ENCODE measurements around the gene GSTP1. TPM values are rescaled to one million over a fixed set of nuclear protein-coding genes. Genes with fewer than 3 reads are reported as not detected.

The GSTP1 gene
- total RNA-seq, 1 experiment from 2014 or later, result 838 TPM

DNA sequence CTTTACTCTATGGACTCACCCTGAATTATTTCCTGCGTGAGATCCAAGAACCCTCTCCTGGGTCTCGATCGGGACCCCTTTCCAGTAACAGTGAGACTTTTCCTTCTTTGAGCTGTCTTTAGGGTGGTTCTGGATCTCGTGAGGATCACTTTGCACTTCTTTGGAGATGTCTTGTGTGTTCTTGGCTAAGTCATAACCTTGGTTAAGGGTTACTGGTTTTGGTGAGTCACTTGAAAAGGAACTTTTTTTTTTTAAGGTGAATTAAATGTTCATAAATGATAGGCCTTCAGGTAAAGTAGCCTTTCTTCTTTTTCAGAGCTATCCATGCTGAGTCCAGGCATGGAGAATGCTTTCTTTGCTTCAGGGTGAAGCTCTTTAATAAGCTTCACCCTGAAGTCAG, 19.4 kb upstream of the GSTP1 start:
- H3K36me3 Mint-ChIP-seq (ENCODE audit: insufficient read depth, unreplicated experiment), result peaks cover 9% of the 10 kb centered on the region
- BruUV-seq (replicated peaks), result no TSS peak
- TF ChIP-seq, protein P1, sequence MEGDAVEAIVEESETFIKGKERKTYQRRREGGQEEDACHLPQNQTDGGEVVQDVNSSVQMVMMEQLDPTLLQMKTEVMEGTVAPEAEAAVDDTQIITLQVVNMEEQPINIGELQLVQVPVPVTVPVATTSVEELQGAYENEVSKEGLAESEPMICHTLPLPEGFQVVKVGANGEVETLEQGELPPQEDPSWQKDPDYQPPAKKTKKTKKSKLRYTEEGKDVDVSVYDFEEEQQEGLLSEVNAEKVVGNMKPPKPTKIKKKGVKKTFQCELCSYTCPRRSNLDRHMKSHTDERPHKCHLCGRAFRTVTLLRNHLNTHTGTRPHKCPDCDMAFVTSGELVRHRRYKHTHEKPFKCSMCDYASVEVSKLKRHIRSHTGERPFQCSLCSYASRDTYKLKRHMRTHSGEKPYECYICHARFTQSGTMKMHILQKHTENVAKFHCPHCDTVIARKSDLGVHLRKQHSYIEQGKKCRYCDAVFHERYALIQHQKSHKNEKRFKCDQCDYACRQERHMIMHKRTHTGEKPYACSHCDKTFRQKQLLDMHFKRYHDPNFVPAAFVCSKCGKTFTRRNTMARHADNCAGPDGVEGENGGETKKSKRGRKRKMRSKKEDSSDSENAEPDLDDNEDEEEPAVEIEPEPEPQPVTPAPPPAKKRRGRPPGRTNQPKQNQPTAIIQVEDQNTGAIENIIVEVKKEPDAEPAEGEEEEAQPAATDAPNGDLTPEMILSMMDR (IDR thresholded peaks at IDR 0.05; ENCODE audit: unreplicated experiment), result no peak
- H3K4me1 Mint-ChIP-seq (ENCODE audit: low read depth, unreplicated experiment), result peaks cover 27% of the 10 kb centered on the region
- intact Hi-C loops (cut with micrococcal nuclease; ENCODE audit: unreplicated experiment), result no loop called here
- no peaks in the 10 kb centered on the region for H3K27me3 Mint-ChIP-seq (ENCODE audit: unreplicated experiment)
- H3K27ac Mint-ChIP-seq (ENCODE audit: unreplicated experiment), result peak overlapping the region; percentile 70
- no peaks in the 10 kb centered on the region for H3K9me3 Mint-ChIP-seq (ENCODE audit: low read depth, unreplicated experiment)
- H3K4me3 Mint-ChIP-seq (ENCODE audit: low read depth, unreplicated experiment), result no peak overlapping the region
- DNase-seq, result no peak
- CTCF ChIA-PET, result interaction anchor here (0.6 to 0.7 kb wide), 2 partner anchors 18 to 63 kb away, joined by 3 to 5 read pairs; no protein-coding TSS in a partner anchor

- intact Hi-C loops (cut with micrococcal nuclease; ENCODE audit: unreplicated experiment), result loop anchor here (10.0 kb wide), 1 partner anchor 83 kb away; the partner anchor contains the start of gene ACY3
- H3K27me3 Mint-ChIP-seq (ENCODE audit: unreplicated experiment), result no peaks in the 10 kb centered on the region
Measured at GRCh38 chr11:67571443-67571842, 12.2 kb upstream of the GSTP1 start.

DNA sequence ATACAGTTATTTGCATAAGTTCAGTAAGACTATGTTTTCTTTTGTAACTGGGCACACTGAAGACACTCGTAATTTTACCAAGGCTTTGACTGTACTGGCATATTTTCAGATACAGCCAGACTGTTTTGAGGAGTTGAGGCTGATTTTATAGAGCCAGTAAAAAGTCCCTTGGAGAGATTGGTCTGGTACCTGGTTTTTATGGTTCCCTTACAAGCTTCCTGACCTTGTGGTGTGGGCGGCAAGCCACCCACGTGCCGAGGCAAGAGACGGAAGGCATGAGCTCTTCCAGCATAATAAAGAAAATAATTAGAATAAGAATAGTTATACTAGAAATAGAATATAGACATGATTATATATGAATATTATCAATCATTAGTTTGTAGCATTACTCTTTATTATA, 11.3 kb upstream of the GSTP1 start:
- no TSS peak for BruUV-seq (replicated peaks)
- no peak overlapping the region for H3K4me3 Mint-ChIP-seq (ENCODE audit: low read depth, unreplicated experiment)
- intact Hi-C loops (cut with micrococcal nuclease; ENCODE audit: unreplicated experiment), result loop anchor here (10.0 kb wide), 1 partner anchor 82 kb away; the partner anchor contains the start of gene ACY3
- H3K4me1 Mint-ChIP-seq (ENCODE audit: low read depth, unreplicated experiment), result peaks cover 25% of the 10 kb centered on the region
- no peak overlapping the region for H3K27ac Mint-ChIP-seq (ENCODE audit: unreplicated experiment)
- no peaks in the 10 kb centered on the region for H3K27me3 Mint-ChIP-seq (ENCODE audit: unreplicated experiment)
- peaks cover 6% of the 10 kb centered on the region for H3K36me3 Mint-ChIP-seq (ENCODE audit: insufficient read depth, unreplicated experiment)
- H3K9me3 Mint-ChIP-seq (ENCODE audit: low read depth, unreplicated experiment), result no peaks in the 10 kb centered on the region
- no peak for DNase-seq
- CTCF ChIA-PET, result interaction anchor here (0.9 to 2.3 kb wide), 6 partner anchors 11 to 57 kb away, joined by 3 to 9 read pairs (median 4); partner anchors contain the start of gene GSTP1
- TF ChIP-seq, protein P1 (IDR thresholded peaks at IDR 0.05; ENCODE audit: unreplicated experiment), result no peak

More at GRCh38 chr11:67571443-67571842, 12.2 kb upstream of the GSTP1 start:
- TF ChIP-seq, protein P1 (IDR thresholded peaks at IDR 0.05; ENCODE audit: unreplicated experiment), result no peak
- Mint-ChIP-seq H3K4me1 (ENCODE audit: low read depth, unreplicated experiment) (peaks cover 20% of the 10 kb centered on the region), H3K4me3 (ENCODE audit: low read depth, unreplicated experiment) (no peak overlapping the region), H3K9me3 (ENCODE audit: low read depth, unreplicated experiment) (no peaks in the 10 kb centered on the region), H3K36me3 (ENCODE audit: insufficient read depth, unreplicated experiment) (peaks cover 6% of the 10 kb centered on the region), H3K27ac (ENCODE audit: unreplicated experiment) (no peak overlapping the region)
- no TSS peak for BruUV-seq (replicated peaks)
- no peak for DNase-seq
- CTCF ChIA-PET, result interaction anchor here (1.1 to 2.3 kb wide), 2 partner anchors 12 to 25 kb away, joined by 3 to 9 read pairs; partner anchors contain the start of gene GSTP1

- Mint-ChIP-seq H3K27ac (ENCODE audit: unreplicated experiment) (no peak overlapping the region), H3K9me3 (ENCODE audit: low read depth, unreplicated experiment) (no peaks in the 10 kb centered on the region), H3K4me1 (ENCODE audit: low read depth, unreplicated experiment) (peaks cover 28% of the 10 kb centered on the region), H3K4me3 (ENCODE audit: low read depth, unreplicated experiment) (peak overlapping the region; percentile 39), H3K36me3 (ENCODE audit: insufficient read depth, unreplicated experiment) (peaks cover 6% of the 10 kb centered on the region), H3K27me3 (ENCODE audit: unreplicated experiment) (no peaks in the 10 kb centered on the region)
- no TSS peak for BruUV-seq (replicated peaks)
- intact Hi-C loops (cut with micrococcal nuclease; ENCODE audit: unreplicated experiment), result loop anchor here (10.0 kb wide), 1 partner anchor 82 kb away; the partner anchor contains the start of gene ACY3
- peak; percentile 71 for DNase-seq
- CTCF ChIA-PET, result interaction anchor here (0.6 to 2.3 kb wide), 7 partner anchors 10 to 595 kb away, joined by 3 to 9 read pairs (median 4); partner anchors contain the start of gene GSTP1
- TF ChIP-seq, protein P1 (IDR thresholded peaks at IDR 0.05; ENCODE audit: unreplicated experiment), result peak; percentile 58
Measured at GRCh38 chr11:67572747-67573419, 10.7 kb upstream of the GSTP1 start.
